Stimulated activated CD4-positive, alpha-beta T cell treated with anti-CD3 and anti-CD28 coated beads, Interleukin-4, amount 100 ng/mL, for 24 hours (primary cell): Measurements from ENCODE around the gene SERF2.
"Not testable (repeated sequence)": the region's sequence is repeated elsewhere in the genome, so short reads cannot be mapped to it uniquely, and the experiment has no call there.

ENCODE experiments used
- DNase-seq: peaks from one replicate; pipeline ENCODE4 v3.0.0-alpha.2; 2020

Gene SERF2

GRCh38 chr15:43791993-43792760 is at the start of gene SERF2:
Gene SERF2 (plus strand): TSS chr15:43792320. CDS start chr15:43792377, 57 bp downstream.
- peak; percentile 100 for DNase-seq

GRCh38 chr15:43746245-43746902 is 45.7 kb upstream of the SERF2 start, which contains the start of gene PDIA3:
Gene PDIA3 (plus strand): TSS chr15:43746438. CDS start chr15:43746540, 102 bp downstream.
- DNase-seq, result peak; percentile 88

GRCh38 chr15:43746903-43747309 is 45.2 kb upstream of the SERF2 start:
- not testable (repeated sequence) for DNase-seq

- DNase-seq, result peak; percentile 15
Measured at GRCh38 chr15:43748376-43748775, 43.7 kb upstream of the SERF2 start.

- peak; percentile 49 for DNase-seq
Measured at GRCh38 chr15:43749690-43750345, 42.3 kb upstream of the SERF2 start.

GRCh38 chr15:43751885-43752284 is 40.2 kb upstream of the SERF2 start:
- no peak for DNase-seq

GRCh38 chr15:43762824-43763223 is 29.3 kb upstream of the SERF2 start:
- DNase-seq, result no peak

- DNase-seq, result no peak
Measured at GRCh38 chr15:43763819-43764446, 28.2 kb upstream of the SERF2 start.

- DNase-seq, result peak; percentile 69
Measured at GRCh38 chr15:43769584-43770228, 22.4 kb upstream of the SERF2 start.

GRCh38 chr15:43771816-43772215 is 20.3 kb upstream of the SERF2 start:
- DNase-seq, result no peak

- DNase-seq, result no peak
Measured at GRCh38 chr15:43772624-43773023, 19.5 kb upstream of the SERF2 start.

- no peak for DNase-seq
Measured at GRCh38 chr15:43774062-43774461, 18.1 kb upstream of the SERF2 start.

GRCh38 chr15:43775411-43775965 is 16.6 kb upstream of the SERF2 start:
- DNase-seq, result no peak

- DNase-seq, result peak; percentile 19
Measured at GRCh38 chr15:43776101-43776717, 15.9 kb upstream of the SERF2 start.

- peak; percentile 68 for DNase-seq
Measured at GRCh38 chr15:43776718-43777266, 15.3 kb upstream of the SERF2 start, which contains the start of gene ELL3. Gene ELL3 (minus strand): TSS chr15:43776966. CDS start chr15:43776901, 65 bp downstream.

- peak; percentile 86 for DNase-seq
Measured at GRCh38 chr15:43777267-43777914, 14.7 kb upstream of the SERF2 start.

GRCh38 chr15:43779016-43779415 is 13.1 kb upstream of the SERF2 start:
- DNase-seq, result no peak

GRCh38 chr15:43789409-43789808 is 2.7 kb upstream of the SERF2 start:
- no peak for DNase-seq

- DNase-seq, result peak; percentile 25
Measured at GRCh38 chr15:43792761-43793476, 799 bp downstream of the SERF2 start.

GRCh38 chr15:43793647-43794046 is 1.5 kb downstream of the SERF2 start:
- DNase-seq, result no peak
